GM18861 (cell line): Measurements from ENCODE around the gene ANXA3.

Experiments
- ATAC-seq: cut with Tn5 transposase; IDR thresholded peaks from one replicate; pipeline ENCODE4 v1.9.1; 2021; ENCODE audit not compliant: unreplicated experiment

Gene ANXA3

DNA sequence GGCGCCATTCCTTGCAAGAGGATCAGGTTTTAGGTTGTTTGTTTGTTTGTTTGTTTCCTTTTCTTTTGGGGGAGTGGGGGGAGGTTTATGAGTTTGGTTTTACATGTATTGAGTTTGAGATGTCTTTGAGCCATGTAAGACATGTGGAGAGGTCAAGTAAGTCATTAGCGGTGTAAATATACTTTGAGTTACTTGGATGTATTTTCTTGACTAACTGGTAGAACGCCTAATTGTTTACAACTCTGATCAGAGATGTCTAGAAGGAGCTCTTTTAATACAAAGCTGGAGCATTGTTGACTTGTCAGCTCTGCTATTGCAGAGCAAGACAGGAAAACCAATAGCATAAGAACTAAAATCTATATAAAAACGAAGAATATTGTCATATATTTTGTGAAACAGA, 57.1 kb downstream of the ANXA3 start:
- ATAC-seq: no peak

DNA sequence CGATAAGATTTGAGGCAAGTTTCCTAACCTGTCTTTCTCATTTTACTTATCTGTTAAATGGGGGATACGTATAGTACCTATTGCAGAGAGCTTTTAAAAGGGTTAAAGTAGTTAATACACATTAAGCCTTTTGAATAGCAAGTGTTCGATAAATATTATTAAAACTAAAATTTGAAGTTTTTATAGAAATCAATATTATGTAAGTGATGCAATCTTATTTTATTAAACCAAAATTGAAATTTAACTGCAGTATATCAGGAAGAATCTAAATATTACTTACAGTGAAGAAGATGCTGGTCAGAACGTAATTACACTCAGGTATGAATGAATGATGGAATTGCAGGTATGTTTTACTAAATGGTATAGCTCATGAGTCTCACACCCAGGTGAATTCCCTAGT, 58.0 kb downstream of the ANXA3 start:
- ATAC-seq: no peak

DNA sequence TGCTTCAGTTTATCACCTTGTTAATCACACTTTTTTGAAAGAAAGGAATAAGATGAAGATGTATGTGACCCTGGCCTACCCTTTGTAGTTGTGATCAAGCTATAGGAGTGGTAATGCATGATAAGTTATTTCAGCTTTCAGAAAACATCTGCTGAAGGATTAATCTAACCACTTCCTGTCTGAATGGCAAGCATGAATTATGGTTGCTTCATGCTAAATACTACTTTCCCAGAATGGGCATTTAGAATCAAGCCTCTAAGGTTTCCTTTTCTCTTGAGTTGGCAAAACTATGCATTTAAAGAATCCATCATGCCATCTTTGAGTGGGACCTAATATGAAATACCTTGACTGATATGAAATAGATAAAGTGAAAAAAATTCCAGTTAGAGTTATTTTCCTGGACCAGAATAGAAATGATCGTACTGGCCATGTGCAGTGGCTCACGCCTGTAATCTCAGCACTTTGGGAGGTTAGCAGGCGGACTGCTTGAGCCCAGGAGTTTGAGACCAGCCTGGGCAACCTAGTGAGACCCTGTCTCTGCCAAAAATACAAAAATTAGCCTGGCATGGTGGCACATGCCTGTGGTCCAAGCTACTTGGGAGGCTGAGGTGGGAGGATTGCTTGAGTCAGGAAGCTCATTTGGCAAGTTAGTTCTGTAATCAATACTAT, 59.1 kb downstream of the ANXA3 start:
- ATAC-seq: peak; percentile 33

DNA sequence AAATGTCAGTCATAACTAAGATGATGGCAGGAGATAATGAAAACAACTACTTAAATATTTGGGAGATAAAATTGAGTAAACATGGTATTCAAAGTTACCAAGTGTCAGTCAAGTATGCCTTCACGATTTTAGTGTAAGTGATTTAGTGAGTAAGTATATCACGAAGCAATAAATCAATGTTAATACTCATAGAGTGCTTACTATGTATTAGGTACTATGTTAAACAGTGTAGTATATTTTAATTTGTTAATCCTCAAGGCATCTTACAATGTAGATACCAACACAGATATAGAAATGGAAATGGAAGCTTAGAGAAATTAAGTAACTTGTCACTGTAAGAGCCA, 59.6 kb downstream of the ANXA3 start:
- ATAC-seq: no peak

DNA sequence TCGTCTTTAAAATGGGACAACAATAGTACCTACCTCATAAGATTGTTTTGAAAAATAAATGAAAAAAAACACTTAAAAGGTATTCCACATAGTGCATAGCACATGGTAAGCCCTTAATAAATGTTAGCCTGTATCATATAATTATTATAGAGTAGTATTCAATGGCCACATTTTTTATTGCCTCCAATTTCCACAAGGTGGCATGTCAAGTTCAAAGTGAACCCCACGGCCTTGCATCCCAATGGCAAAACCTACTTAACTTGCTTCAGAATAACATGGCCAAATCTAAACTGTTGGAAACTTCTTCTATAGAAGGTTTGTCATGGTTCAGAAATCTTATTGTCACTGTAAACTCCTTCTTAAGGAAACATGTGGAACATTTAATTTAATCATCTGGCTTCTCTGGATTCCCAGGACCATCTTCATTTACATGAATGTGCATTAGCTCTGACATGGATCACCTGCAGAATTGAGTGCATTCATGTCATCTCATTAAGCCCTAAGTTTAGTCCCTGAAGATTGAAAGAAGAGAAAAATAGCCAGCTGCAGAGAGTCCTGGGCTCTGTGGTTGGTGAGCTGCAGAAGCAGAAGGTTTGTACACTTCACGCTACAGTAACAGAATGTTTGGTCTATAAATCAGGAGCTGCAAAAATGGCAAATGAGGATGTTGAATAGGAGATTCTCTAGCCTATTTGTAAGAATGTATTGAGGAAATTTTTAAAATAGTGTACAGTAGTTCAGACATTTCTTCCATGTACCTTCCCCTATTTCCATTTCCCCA, 61.0 kb downstream of the ANXA3 start:
- ATAC-seq: no peak

DNA sequence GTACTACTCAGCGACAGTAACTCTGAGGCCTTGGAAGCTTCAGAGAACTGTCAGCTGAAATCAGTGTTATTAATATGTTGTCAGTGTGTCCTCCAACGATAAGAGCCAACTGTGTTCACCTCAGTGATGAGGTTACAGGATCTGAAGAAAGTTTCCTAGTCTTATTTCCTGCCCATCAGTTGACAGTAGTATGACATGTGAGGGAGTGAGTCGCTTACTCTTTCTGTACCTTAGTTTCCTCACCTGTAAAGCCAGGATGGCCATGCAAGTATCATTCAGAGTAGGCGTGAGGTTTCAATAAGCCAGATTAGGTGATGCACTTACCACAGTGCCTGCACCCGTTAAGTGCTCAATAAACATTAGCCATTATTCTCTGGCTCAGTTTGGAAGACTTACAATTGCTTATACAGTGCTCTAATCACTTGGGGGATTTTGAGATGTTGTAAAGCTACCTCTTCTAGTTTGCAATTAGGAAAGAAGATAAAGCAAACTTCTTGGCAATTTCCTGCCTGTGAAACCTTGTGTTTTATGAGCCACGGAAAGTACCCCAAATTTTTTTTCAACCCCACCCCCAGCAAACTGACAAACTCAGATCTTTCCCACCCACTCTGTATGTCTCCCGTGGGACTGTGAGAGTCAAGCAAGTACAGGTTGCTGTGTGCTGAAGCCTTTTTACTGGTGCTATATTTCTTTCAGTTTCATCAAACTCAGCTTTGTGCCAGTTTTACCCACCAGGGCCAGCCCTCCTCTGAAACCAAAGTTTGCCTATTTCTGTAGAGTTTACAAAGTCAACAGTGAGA, 62.2 kb downstream of the ANXA3 start:
- peak; percentile 74 for ATAC-seq

DNA sequence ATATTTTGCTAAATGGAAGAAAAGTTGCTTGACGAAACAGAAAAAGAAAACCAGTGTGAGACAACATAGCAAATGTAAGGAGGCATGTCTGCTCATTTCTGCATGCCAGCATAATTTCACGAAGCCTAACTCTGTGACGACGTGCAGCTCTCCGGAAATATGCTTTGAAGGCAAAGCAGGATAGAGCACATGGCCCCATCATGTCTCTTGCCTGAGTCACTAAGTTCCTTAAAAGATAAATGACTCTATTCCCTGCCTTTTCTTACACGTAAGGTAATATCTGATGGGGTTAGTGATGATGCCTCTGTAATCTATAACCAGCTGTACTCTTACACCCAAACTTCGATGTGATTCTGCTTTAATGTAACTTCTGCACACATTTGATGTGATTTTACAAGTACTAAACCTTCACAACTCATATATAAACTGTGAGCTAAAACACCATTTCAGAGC, 64.5 kb downstream of the ANXA3 start:
- ATAC-seq: no peak

DNA sequence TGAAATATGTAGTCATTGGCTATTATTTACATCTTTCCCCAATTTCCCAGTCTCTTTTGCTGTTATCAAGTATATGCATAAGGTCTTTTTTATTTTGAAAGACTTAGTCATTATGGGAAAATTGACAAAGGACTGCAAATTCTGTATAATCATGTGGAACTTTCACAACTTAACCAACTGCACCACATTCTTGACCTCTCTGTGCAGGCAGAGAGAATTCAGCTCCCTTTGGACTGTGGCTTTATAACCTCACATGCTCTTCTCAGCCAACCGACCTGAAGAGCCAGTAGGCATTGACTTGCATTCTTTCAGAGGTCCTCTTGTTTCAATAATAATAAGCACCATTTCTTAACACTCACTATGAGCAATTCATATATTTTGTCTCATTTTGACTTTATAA, 66.9 kb downstream of the ANXA3 start:
- ATAC-seq: no peak

DNA sequence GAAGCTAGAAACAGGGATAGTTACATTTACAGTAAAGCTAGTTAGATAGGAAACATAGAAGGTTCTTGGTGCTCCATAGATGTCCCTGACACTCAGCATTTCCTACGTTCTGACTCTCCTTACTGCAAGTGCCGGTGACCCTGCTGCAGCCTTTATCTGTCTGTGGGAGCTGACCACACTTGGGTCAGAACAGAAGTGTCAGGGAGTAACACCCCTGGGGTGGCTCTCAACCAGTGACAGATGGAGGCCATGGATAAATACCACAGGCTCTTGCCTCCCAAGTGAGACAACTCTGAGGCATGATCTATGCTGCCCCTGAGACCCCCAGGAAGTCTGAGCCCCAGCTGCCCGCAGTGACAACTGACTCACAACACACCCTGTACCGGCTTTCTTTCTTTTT, 69.8 kb downstream of the ANXA3 start:
- ATAC-seq: no peak

DNA sequence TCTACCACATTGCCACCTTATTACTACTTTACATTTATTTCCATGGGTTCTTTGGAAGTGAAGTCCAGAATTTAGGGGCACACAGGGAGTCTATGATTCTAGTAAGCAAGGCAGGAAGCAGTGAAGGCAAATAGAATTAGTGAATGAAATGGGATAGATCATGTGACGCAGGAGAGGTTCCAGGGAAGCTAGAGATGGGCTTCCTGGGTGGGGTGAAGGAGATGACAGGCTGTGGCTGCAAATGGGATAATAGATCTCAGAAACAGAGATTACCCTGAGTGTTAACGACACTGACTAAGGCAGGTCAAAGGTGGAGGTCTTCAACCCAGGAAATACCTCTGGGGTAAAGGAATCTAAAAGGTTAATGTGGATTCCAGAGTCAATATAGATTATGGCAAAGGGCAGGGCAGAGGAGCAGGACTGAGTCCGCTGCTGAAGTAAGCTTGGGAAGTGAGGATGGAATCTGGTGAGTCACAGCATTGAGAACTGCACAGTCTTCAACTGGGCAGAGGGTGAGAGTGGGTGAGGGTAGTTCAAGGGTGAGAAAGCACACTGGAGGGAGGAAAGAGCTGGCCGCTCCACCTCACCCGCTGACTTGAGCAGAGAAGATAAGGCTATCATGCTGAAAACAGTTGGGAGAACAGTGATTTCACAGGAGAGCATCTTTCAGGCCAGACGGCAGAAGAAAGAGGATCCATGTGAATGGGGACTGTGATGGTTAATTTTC, 70.8 kb downstream of the ANXA3 start:
- no peak for ATAC-seq

DNA sequence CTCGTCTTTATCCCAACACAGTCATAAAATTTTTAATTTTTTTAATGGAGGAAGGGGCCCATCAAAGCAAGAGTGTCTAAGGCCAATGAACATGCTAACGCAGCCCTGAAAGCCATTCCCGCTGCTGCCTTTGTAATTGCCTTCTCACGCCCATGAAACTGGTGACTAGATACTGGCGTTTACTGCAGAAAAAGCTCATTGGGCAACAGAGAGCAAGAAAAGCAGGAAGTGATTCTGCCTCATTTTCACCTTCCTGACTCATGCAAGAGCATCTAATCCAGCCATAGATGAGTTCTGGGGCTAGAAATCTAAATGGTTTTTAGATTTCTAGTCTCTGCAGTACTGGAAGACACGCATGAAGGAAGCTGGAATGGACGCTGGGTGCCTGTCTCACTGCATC, 72.5 kb downstream of the ANXA3 start:
- no peak for ATAC-seq

DNA sequence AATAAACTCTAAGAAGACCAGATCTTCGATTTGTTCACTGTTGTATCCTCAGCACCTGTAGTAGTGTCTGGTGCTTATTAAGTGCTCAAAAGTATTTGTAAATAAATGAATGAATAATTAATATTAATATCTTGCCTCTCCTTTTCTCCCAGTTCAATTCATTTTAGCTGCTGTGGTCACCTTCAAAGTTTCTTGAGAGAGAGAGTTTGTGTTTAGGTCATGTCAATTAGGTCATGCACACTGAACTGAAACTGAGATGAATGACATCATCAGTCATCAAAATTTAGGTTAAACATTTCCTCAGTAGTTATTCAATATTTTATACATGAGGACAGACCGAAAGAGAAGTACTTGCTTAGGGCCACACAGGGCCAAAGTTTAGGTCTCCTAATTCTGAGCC, 73.5 kb downstream of the ANXA3 start:
- ATAC-seq: no peak

DNA sequence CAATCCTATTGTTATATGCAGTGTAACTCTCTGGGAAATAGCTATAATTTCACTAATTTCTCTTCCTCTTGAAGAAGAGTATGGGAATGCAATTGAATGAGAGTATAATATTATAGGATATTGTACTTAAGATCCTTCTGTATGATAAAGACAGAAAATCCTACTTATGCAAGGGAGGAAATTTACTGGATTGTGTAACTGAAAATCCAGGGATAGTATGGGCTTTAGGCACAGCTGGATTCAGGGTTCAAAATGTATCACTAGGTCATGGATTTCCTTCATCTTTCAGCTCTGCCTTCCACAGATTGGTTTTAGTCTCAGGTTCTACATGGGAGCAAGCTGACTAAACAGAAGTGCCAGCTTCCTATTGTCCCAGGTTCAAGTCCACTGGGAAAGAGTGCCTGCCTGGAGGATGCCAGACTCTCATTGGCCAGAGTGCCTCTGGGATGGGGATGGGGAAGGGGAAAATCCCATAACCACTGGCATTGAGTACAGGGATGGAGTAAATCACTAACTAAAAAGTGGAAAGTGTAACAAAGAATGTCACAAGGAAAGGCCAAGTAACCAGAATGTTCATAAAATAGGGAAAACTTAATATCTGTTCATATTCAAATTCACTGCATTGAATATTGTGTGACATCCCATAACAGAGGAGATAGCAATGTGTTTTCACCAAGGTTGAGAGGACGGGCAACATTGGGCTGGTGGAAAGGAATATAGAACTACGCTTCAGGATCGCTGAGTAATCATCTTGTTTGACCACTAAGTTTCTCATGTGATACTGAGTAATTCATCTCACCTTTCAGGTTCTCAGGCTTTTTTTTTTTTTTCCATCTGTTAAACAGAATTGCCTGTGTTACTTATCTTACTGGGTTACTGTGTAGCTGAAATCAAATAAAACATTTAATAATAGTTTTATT, 75.7 kb downstream of the ANXA3 start:
- peak; percentile 34 for ATAC-seq

DNA sequence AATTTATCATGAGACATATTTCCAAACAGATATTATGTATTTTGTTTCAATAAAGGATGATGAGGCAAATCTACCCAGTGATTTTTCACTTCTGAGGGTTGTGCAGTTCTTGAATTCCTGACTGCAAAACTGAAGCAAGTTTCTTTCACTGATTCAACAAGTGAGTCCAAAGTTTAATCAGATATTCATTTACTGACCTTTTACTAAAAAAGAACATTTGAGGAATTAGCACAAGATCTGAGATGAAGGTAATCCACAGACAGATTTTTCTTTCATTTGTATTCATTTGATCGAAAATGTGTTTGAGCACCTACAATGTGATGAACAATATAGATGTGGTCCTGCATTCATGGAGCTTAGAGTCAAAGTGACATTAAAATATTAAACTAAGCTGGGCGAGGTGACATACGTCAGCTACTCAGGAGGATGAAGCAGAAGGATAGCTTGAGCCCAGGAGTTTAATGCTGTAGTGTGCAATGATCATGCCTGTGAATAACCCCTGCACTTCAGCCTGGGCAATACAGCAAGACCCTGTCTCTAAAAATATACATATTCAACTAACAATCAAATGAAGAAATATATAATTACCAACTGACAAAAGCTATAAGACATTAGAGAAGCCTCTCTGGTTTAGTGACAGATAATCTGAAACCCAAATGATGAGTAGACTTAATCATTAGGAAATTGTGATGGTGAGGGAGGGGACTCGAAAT, 76.6 kb downstream of the ANXA3 start:
- ATAC-seq: no peak

DNA sequence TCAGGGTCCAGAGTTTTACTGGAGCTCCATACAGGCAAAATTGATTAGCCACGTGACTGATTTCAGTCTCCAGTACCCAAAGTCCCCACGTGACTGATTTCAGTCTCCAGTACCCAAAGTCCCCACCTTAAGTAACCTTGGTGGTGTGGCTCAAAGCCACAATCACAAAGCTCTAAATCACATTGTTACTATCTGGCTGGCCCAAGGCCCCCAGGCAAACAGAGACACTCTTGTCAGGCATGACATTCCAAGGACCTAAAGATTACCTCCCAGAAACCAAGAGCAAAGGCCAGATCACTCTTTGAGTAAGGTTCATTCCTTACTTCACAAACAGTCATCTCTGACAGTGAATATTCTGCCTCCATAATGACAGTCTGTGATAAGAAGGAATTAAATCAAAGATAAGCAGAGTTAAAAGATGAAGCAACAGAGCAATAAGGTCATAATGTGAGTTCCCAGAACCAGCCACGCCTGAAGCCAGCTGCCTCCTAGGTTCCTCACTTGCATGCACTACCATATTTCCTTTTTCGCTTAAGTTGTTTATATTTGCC, 78.5 kb downstream of the ANXA3 start:
- ATAC-seq: no peak

DNA sequence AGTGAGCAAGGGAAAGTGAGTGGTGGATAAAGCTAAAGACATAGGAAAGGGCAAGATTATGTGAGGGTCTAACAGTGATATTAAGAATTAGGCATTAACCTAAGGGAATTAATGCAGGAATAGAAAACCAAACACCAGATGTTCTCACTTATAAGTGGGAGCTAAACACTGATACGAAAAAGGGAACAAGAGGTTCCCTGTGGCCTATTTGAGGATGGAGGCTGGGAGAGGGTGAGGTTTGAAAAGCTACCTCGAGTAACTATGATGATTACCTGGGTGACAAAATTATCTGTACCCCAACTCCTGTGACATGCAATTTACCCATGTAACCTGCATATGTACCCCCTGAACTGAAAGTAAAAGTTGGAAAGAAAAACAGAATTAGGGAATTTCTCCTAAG, 79.0 kb downstream of the ANXA3 start:
- no peak for ATAC-seq

DNA sequence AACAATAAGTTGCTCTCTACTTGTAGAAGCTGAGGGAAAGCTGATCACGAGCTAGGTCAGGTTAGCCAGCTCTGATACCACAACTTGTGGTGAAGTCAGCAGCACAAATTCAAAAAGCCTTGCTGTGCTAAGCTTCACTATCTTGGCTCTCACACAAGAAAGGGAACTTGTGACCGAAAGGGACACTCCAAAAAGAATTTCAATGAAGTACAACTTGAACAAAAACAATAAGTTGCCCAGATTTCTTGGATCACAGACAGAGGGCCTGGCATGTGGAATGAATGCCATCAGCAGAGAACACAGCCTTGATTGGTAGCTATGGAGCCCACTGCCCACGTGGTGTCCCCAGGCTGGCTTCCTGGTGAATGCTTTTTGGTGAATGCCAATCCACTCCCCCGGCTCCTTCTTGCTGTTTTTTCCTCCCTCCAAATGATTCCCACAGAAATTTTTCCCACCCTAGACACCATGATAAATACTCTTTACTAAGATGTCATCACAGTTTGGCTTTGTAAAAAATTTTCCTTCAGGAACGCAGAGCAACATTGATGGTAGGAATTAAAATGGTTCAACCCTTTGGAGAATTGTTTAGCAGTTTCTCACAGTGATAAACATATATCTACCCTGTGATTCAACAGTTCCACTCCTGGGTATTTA, 82.6 kb downstream of the ANXA3 start:
- ATAC-seq: no peak

DNA sequence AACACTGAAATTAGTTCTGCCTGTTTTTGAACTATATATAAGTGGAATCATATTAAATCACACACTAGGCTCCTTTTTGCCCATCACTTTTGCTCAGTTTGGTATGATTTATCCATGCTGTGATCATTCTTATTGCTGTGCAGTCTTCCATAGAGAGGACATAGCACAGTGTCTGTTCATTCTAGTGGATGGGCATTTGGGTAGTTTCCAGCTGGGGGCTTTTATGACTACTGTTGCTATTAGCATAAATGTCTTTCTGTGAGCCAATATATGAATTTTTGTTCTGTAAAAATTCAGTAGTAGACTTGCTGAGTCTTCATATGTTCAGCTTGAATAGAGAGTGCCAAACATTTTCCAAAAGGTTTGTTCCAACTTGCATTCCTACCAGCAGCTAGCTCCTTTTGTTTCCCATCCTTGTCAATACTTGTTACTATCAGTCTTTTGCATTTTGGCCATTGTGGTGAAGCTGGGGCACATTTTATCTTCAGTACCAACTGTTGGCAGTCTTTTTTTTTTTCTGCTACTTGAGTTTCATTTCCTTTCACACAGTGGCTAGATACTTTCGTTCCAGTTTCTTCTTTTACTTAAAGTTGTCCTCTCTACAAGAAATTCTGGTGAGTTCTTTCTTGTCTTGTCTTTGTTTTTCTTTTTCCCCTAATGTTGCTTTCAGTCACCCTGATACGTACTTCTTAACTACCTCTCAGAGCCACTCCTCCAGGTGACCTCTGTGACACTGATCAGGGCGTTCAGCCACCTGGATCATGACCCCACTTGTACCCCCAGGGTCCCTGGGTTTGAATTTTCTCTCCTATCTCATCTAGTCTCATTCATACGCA, 87.0 kb downstream of the ANXA3 start:
- peak; percentile 61 for ATAC-seq
